HG03060 (cell line): ENCODE measurements around the gene IQSEC3.
"Not testable (repeated sequence)": the region's sequence is repeated elsewhere in the genome, so short reads cannot be mapped to it uniquely, and the experiment has no call there.

Source experiments
- ATAC-seq: cut with Tn5 transposase; IDR thresholded peaks from one replicate; pipeline ENCODE4 v1.9.1; 2021; ENCODE audit warnings: low read depth, moderate number of reproducible peaks; ENCODE audit not compliant: unreplicated experiment

IQSEC3 gene

GRCh38 chr12:66428-66781 lies at the start of gene IQSEC3:
Gene IQSEC3 (plus strand): TSS chr12:66767. CDS start chr12:66883, 116 bp downstream.
- ATAC-seq = not testable (repeated sequence)

GRCh38 chr12:17370-18340 lies 48.9 kb upstream of the IQSEC3 start:
- not testable (repeated sequence) for ATAC-seq

GRCh38 chr12:18821-19567 lies 47.6 kb upstream of the IQSEC3 start:
- ATAC-seq = not testable (repeated sequence)

GRCh38 chr12:19906-20305 lies 46.7 kb upstream of the IQSEC3 start:
- not testable (repeated sequence) for ATAC-seq

GRCh38 chr12:20757-21156 lies 45.8 kb upstream of the IQSEC3 start:
- no peak for ATAC-seq

GRCh38 chr12:21301-22189 lies 45.0 kb upstream of the IQSEC3 start:
- ATAC-seq = no peak

GRCh38 chr12:22190-22529 lies 44.4 kb upstream of the IQSEC3 start:
- ATAC-seq = no peak

- no peak for ATAC-seq
These were observed 43.9 kb upstream of the IQSEC3 start for GRCh38 chr12:22530-23201.

GRCh38 chr12:27904-28303 lies 38.7 kb upstream of the IQSEC3 start:
- ATAC-seq = not testable (repeated sequence)

GRCh38 chr12:38775-39174 lies 27.8 kb upstream of the IQSEC3 start:
- not testable (repeated sequence) for ATAC-seq

- not testable (repeated sequence) for ATAC-seq
These were observed 26.9 kb upstream of the IQSEC3 start for GRCh38 chr12:39555-40265.

GRCh38 chr12:44352-44751 lies 22.2 kb upstream of the IQSEC3 start:
- ATAC-seq = not testable (repeated sequence)

- not testable (repeated sequence) for ATAC-seq
These were observed 21.2 kb upstream of the IQSEC3 start for GRCh38 chr12:45235-45990.

GRCh38 chr12:45991-46358 lies 20.6 kb upstream of the IQSEC3 start:
- not testable (repeated sequence) for ATAC-seq

GRCh38 chr12:46542-46941 lies 20.0 kb upstream of the IQSEC3 start:
- ATAC-seq = not testable (repeated sequence)

GRCh38 chr12:47699-48226 lies 18.8 kb upstream of the IQSEC3 start:
- not testable (repeated sequence) for ATAC-seq

- not testable (repeated sequence) for ATAC-seq
These were observed 17.4 kb upstream of the IQSEC3 start for GRCh38 chr12:49149-49548.

GRCh38 chr12:51087-51486 lies 15.5 kb upstream of the IQSEC3 start:
- not testable (repeated sequence) for ATAC-seq
